Ishikawa (cell line): ENCODE data around the gene SLC8B1.

ENCODE experiments used
- CEBPB ChIP-seq: IDR thresholded peaks from 2 replicates; pipeline ENCODE4 v1.6.1; 2012
- REST ChIP-seq: IDR thresholded peaks from 2 replicates; pipeline ENCODE4 v1.6.1; 2012; ENCODE audit warnings: low read depth, mild to moderate bottlenecking
- TF ChIP-seq, protein P1 (sequence below): IDR thresholded peaks from 2 replicates; pipeline ENCODE4 v1.6.1; 2012

GRCh38 chr12:113369391-113369985 lies 34.6 kb upstream of the SLC8B1 start:
- TF ChIP-seq REST (no peak), CEBPB (no peak)
- TF ChIP-seq, protein P1, sequence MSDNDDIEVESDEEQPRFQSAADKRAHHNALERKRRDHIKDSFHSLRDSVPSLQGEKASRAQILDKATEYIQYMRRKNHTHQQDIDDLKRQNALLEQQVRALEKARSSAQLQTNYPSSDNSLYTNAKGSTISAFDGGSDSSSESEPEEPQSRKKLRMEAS, result no peak
